Measurements from ENCODE around the gene OSGIN1.

The OSGIN1 gene, protein sequence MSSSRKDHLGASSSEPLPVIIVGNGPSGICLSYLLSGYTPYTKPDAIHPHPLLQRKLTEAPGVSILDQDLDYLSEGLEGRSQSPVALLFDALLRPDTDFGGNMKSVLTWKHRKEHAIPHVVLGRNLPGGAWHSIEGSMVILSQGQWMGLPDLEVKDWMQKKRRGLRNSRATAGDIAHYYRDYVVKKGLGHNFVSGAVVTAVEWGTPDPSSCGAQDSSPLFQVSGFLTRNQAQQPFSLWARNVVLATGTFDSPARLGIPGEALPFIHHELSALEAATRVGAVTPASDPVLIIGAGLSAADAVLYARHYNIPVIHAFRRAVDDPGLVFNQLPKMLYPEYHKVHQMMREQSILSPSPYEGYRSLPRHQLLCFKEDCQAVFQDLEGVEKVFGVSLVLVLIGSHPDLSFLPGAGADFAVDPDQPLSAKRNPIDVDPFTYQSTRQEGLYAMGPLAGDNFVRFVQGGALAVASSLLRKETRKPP

DNA sequence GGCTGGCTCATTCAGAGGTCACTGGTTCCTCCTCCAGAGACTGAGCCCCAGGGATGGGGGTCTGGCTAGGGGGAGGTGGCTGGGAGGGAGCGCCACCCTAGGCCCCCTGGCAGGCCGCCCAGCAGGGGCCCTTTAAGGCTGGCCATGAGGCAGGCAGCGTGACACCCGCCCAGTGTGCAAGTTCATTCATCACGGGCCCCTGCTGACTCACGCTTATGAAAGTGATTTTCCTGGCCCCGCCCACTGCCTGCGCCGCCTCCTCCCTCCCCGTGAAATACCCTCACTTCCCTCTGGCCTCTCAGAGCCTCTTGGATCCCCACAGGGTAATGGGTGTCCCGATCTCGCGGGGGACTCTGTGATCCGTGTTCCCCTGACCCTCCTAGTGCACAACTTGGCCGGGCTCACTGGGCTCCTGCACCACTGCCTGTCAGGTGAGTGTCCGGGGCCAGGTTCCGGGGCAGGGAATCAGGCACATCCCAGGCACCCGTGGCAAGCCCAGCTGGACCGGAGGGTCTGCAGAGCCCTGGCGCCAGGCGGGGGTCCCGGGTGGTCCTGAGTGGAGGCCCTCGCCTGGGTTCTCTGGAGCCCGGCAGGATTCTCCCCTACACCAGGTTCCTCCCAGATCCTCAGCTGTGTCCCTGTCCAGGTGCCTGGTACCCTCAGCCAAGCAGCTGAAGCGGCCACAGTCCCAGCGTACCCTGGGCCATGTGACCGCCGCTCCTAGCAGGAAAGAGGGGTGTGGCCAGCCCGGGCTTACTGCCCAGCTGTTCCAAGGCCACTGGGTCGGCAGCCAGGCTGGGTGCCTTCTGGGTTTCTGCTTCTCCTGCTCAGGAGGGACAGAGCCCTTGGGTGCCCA, at the start of gene OSGIN1:
TSS of gene OSGIN1 (plus strand) at position 301 of the 856 bp plus-strand sequence. CDS start 4,432 bp downstream, outside the sequence.
- peak; percentile 90 for DNase-seq

DNA sequence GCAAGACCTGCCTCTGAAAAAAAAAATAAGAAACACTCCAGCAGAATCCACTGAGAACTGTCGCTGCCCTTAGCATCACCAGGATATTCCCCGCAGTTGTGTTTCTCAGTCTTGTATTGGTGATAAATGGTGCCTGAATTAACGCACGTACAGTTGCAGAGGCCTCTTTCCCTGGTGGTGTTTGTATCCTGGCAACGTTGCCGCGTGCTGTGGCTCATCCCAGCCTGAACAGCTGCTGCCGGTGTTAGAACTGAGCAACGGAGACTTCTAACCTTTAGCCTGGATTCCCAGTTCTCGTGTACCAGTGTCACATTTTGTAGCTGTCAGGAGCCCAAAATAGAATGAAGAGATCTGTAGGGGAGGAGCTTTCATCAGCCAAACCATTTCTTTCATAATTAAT, 49.3 kb upstream of the OSGIN1 start:
- DNase-seq, result no peak

DNA sequence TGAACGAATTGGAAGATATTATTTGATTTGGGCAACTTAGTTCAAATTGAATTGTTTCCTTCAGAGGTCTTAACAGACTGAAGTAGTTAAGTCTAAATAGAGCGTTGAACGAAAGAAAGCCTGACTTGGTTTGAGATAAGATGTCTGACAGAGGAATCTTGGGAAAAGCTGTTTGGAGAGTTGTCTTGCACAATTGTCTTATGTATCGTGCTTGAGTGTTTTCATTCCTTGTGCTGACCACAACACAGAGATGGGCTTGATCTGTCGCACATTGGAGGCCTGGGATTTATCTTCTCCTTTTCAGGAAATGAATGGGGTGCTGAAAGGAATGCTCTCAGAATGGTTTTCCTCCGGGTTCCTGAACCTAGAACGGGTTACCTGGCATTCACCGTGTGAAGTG, 46.4 kb upstream of the OSGIN1 start:
- DNase-seq, result no peak

DNA sequence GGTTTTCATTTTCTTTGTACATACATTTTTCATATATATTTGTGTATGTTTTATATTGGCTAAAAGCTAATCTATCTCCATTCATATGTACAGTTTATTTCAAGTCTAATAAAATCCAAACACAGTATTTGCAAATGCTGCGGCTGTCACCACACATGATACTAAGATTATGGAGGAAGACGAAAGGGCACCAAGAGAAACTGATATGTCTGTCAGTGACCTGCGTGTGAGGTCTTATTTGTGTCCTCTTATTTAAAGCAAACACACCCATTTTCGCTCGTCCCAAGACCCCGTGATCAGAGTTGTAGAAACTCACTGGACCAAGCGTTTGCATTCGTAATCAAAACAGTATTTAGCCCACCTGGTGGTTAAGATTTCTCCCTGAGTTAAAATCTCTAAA, 45.9 kb upstream of the OSGIN1 start:
- DNase-seq, result no peak

DNA sequence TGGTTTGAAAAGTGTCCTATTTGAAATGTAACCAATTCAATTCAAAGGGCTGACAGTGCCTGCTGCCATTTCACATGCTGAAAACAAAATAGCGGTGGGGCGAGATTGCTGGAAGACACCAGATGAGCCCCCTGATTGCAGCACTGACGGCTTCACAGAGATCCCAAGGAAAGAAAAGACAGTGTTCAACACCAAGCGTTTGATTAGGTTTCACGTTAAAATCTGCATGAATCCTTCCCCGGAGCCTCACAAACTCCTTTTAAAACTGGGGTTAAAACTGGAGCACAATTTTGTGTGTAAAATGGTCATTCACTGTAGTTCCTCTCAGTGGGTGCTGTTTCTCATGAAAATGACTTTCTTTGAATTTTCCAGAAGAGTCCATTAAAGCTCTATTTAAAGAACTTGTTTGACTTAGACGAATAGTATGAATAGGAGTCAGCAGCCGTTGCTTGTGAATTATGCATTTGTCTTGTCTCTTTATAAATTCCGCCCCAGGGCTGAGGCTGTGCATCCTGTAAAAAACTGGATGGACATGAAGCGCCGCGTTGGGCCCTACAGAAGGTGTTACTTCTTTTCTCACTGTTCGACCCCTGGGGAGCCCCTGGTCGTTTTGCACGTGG, 45.3 kb upstream of the OSGIN1 start:
- DNase-seq, result no peak

DNA sequence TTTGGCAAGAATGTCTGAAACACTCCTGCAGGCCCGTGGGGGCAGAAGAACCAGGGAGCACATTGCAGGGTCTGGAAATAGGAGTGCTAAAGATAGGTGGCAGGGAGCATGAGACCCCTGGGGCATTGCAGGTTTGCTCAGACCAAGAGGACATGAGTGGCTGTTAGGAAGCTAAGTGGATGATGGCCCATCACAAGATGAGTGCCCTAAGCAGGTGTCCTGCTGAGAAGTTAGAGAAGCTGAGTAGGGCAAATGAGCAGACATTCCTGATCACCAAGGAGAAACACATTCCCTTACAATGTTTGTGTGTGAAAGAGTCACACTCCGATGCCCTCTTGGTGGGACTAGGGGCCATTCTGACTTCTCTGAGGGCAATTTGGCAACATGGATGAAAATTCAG, 44.2 kb upstream of the OSGIN1 start:
- DNase-seq, result no peak

DNA sequence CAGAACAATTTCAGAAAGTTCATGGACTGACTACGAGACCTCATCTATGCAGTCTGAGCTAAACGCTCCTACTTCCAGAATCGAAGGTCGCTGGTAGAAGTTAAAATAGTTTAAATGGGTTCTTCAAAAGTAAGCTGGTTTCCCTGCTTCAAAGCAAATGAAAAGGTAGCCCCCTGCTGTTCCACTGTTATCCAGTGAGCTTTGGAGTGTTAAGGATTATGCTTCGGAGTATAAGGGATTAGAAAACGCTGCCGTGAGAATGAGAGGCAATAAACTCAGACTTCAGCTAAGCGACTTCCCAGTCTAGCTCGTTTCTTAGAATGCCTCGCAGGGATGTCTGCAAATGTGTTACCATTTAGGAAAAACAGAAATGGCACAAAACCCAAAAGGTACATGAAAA, 41.8 kb upstream of the OSGIN1 start:
- no peak for DNase-seq

DNA sequence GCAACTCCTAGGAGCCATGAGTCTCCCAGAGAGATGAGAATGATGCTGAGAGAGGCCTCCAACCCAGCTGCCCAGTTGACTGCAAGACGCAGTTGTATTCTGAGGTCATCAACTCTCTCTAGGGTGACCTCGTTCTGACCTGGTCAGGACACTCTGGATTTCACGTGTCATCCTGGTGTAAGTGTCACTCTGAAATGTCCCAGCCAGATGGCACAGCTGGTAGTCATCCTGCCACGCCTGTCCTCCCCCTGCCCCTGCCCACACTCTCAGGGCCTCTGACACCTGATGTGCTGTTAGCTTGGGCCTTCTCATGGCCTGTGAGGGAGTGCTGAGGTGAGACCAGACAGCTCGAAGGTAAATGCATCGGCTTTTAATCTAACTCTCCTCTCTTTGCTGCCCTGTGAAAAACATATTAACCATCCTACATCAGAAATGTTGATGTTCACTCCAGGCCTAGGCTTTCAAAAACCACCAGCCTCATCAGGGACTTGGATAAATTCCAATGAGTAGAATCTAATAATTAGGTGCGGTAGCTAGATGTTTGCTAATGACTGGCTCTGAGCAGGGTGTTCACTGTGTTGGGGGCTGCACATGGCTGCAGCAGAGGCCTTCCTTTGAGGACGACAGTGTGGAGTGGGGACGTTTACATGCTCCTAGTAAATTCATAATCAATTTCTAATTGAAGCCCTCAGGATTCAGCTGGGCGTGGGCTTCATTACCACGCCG, 40.4 kb upstream of the OSGIN1 start:
- DNase-seq, result no peak

DNA sequence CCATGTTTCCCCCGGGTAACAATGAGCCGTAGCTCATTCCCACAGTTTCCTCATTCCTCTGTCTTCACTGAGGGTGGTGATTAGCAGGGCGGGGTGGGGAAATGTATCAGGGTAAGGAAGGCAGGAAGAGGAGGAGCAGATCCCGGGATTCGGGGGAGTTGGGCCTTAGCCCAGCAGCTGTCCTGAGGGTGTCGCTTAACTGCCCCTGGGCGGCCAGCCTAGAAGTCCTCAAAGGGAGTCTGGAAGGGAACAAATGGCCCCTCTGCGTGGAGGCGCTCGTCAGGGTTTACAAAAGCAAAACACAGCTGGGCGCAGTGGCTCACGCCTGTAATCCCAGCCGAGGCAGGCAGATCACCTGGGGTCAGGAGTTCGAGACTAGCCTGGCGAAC, 39.8 kb upstream of the OSGIN1 start:
- DNase-seq, result peak; percentile 20

DNA sequence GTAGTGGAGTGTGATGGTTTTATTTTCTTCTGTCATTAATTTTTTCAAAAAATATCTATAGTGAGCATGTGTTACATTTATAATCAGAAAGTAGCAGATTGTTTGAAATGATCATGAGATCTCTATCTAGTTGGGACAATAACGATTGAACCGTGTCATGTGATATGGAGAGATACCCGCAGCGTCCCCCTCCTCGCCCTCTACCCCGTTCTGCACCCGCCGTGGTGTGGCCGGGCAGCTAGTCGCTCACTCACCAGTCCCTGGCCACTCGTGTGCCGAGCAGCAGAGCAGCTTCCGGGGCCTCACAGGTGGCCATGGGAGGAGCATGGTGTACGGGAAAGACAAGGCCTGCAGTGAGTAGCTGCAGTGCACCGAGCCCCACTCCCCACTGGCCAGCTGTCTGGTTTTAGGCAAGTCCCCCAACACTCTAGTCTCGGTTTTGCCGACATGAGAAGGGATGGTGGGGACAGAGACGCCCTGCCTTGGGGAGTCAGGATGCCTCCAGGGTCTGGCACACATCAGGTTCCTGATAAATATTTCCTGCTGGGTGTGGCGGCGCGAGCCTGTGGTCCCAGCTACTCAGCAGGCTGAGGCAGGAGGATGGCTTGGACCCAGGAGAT, 38.8 kb upstream of the OSGIN1 start:
- DNase-seq, result no peak

DNA sequence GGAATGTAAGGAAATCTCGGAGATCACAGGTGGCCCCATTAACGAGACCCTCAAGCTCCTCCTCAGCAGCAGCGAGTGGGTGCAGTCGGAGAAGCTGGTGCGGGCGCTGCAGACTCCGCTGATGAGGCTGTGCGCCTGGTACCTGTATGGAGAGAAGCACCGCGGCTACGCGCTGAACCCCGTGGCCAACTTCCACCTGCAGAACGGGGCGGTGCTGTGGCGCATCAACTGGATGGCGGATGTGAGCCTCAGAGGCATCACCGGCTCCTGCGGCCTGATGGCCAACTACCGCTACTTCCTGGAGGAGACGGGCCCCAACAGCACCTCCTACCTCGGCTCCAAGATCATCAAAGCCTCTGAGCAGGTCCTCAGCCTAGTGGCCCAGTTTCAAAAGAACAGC, 38.0 kb upstream of the OSGIN1 start:
- no peak for DNase-seq

DNA sequence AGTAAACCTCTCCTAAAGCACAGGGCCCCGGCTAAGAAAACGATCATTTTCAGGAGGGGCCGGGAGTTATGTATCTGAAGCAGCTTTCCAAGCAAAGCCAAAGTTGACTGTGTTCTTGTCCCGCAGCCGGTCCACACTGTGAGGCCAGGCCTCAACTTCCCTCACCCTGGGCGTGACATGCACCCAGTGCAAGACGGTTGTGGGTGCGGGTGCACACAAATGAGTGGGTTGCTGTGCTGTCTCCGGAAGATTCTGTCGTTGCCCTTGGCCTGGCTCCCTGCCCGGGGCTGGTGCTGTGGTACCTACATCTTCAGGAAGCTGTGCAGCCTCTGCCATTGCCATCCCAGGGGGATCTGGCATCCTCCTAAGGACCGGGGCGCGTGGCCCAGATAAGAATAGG, 37.5 kb upstream of the OSGIN1 start:
- no peak for DNase-seq

DNA sequence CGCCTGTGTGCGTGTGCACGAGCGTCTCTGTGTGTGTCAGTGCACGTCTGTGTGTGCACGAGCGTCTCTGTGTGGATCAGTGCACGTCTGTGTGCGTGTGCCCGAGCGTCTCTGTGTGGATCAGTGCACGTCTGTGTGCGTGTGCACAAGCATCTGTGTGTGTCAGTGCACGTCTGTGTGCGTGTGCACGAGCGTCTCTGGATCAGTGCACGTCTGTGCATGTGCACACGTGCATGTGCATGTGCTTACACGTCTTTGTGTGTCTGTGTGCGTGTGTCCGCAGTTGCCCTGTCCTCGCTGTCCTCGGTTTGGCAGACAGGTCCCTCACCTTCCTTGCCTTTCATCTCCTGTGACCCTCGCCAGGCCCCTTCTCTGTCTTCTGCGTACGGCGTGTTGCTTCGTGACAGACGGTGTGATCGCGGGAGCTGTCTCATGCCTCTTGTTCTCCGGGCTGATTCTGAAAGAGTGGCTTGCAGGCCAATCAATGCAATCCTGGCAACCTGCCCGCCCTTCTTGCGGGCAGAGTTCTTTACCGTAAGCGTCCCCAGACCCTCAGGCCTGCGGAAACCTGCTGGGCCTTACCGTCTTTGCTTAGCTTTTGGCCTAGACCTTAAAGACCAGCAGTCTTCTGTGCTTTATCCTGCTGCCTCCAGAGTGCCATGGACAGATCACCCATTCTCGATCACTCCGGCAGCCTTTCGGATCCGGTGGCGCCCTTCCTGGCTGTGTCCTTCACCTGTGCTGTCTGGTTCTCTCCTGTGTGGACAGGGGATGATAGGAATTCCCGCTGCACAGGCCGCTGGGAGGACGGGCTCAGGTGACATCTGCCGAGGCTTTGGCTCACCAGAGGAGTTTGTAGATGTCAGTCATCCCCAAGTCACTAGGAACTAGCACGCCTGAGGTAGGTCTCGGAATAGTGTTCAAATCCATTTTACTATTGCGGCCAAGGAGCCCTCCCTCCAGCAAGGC, 35.6 kb upstream of the OSGIN1 start:
- no peak for DNase-seq

DNA sequence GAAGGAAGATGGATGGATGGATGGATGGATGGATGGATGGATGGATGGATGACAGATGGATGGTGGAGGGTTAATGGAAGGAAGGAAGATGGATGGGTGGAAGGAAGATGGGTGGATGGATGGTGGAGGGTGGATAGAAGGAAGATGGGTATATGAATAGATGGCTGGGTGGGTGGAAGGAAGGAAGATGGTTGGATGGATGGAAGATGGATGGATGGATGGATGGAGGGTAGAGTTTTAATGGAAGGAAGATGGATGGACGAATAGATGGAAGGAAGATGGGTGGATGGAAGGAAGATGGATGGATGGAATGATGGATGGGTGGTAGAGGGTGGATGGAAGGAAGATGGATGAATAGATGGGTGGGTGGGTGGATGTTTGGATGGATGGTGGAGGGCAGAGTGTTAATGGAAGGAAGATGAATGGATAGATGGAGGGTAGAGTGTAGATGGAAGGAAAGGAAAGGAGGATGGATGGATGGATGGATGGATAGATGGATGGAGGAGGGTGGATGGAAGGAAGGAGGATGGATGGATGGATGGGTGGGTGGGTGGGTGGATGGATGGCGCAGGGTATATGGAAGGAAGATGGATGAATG, 32.0 kb upstream of the OSGIN1 start:
- no peak for DNase-seq

DNA sequence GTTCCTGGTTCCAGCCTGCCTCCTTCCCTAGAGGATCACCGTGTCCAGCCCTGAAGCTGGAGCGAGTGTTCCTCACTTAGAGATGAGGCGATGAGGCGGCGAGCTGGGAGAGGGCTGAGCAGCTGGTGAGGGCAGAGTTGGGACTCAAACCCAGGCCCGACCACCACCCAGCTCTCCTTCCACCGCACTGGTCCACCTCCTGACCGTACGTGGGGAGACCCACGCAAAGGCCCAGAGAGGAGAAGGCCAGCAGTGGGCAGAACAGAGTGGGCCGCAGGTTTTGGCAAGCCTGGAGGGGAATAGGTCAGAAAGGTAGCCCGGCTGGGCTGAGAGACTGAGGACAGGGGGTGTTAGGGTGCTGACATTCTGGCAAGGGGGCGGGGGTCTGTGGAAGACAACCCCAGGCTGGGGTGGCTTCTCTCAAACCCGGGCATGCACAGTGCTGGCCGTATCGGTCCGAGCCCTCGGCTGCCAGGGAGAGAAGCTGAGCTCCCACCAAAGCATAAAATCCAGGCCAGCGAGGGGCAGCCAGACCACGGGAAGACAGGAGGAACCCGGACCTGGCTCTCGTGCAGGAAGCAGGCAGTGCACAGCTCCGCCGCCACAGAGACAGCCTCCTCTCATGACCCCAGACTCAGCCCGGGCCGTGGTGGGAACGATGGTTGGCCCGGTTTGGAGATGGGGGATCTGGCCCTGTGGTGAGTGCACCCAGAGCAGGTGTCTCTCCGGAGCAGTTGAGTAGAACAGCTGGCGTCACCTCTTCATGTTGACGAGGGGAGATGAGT, 29.3 kb upstream of the OSGIN1 start:
- DNase-seq, result no peak

DNA sequence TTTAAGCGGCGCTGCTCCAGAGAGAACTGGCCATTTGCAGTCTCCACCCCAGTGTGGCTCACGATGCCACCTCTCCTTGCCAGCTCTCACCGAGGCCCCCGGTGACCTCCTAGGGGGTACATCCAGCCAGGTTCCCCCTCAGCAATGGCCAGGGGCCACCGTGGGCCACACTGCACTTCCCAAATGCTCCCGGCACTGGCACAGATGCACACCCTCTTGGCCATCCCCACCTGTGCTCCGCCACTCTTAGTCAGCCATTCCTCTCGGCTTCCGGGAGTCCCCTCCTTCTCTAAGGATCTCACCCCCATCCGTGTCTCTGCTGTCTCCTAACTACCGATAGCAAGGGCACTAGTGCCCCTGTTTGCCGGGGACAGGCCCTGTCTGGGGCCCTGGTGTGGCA, 28.4 kb upstream of the OSGIN1 start:
- DNase-seq, result no peak

DNA sequence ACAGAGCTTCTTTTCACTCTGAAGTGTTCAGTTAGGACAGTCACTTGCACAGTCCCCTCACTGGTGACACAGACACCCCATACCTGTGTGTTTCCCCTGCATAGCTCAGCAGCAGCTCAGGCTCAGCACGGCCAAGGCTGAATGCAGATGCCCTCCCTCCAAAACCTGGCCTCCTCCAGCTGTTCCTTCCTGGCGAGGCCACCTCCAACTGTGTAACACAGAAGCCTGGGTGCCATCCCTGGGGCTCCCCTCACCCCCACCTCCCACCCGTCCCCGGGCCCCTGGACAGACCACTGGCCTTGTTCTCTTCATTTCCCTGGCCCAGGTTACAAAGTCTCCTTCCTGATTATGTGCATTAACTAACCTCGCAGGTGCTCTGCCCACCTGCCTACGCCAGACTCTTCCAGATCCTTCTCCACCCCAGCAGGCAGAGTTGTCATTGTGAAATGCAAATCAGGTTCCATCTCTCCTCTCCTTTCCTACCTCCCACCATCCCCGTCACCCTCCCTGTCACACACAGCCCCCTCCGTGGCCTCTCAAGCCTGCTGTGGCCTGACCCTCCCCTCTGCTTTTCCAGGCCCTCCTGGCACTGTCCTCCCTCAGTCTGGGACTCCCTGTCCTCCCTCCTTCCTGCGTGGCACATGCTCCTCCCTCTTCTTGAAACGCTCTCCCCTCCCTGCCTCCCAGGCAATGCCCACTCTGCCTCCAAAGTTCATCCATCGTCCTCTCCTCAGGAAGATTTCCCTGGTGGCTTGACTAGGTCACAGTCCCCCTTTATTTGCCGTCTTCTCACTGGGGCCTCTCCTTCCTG, 27.7 kb upstream of the OSGIN1 start:
- no peak for DNase-seq

DNA sequence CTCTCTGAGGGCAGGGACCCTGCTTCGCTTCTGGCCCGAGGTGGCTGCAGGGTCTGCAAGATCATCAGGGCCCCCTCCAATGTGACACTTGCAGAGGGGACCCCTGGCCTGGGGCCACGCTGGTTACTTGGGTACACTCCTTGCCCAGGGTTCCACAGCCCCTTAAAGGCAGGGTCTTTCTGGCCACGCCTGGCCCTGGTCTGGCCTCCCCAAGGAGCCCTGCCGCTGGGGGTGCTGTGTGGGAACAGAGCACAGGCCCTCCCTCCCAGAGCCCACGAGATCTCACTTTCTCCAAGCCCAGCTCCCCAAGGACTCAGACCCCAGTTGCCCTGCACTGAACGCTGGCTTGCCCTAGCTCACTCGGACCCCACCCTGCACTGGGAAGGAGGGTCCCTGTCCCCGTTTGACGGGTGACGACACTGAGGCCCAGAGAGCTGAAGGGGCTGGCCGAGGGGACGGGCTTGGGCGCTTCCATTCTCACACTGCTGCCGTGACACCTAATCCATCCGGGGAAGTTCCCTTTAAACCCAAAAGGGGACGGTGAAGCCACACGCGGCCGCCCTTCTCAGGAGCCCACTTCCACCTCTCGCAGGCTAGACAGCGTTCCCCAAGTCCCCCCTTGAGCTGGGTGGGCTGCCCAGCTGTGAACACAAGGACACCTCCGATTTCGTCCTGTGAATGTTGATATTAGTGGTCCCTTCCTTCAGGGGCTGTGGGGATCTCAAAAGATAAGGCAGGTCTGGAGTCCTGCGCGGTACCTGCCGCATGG, 26.9 kb upstream of the OSGIN1 start:
- DNase-seq, result no peak
